ENCODE measurements around the gene FAT1.

GRCh38 chr4:186730621-186731020 lies 7.0 kb upstream of the FAT1 start:
- TF ChIP-seq EZH2 (IDR thresholded peaks at IDR 0.05; ENCODE audit: borderline replicate concordance, insufficient read depth, low read length, poor library complexity, severe bottlenecking), result no peak
- no peak for TF ChIP-seq CTCF (IDR thresholded peaks at IDR 0.05; ENCODE audit: poor library complexity, severe bottlenecking)
- TF ChIP-seq POLR2AphosphoS5 (IDR thresholded peaks at IDR 0.05), result no peak
- no peak for TF ChIP-seq EP300 (conservative IDR thresholded peaks at IDR 0.05; ENCODE audit: poor library complexity, severe bottlenecking)
- TF ChIP-seq REST (IDR thresholded peaks at IDR 0.05; ENCODE audit: borderline replicate concordance), result no peak
- TF ChIP-seq SMC3 (conservative IDR thresholded peaks at IDR 0.05; ENCODE audit: poor library complexity), result no peak
- TF ChIP-seq RAD21 (conservative IDR thresholded peaks at IDR 0.05), result no peak
- no peak for TF ChIP-seq TAF1 (IDR thresholded peaks at IDR 0.05; ENCODE audit: low read depth)
- TF ChIP-seq MXI1 (conservative IDR thresholded peaks at IDR 0.05; ENCODE audit: poor library complexity, severe bottlenecking), result no peak

Measured in neural cell (in vitro differentiated cells).